H1 (cell line): Measurements from ENCODE around the gene LBX2.

Source experiments
- BACH1 ChIP-seq: IDR thresholded peaks from 2 replicates; pipeline ENCODE4 v1.6.1; 2012; ENCODE audit warnings: low read length, improper control_type of control experiment
- EP300 ChIP-seq, 2 experiments: IDR thresholded peaks; 1 replicate in 1 of 2; 2 replicates in 1 of 2; pipeline ENCODE4 v1.6.1; 2011 to 2012; ENCODE audit warnings: low read depth in 2 of 2, low read length in 2 of 2, mild to moderate bottlenecking in 2 of 2, borderline replicate concordance in 1 of 2, inconsistent platforms in 1 of 2, moderate library complexity in 1 of 2
- EZH2 ChIP-seq: fragments of 200-600 bp; sonication (generic); IDR thresholded peaks from 2 replicates; pipeline ENCODE4 v1.7.1; 2012; ENCODE audit warnings: low read depth, mild to moderate bottlenecking, moderate library complexity, low read length, inconsistent platforms; ENCODE audit not compliant: severe bottlenecking
- HDAC2 ChIP-seq, 2 experiments: fragments of 300-600 bp in 1 of 2; sonication (generic) in 1 of 2; IDR thresholded peaks; 2 replicates each; pipeline ENCODE4 v1.6.1; 2011 to 2012; ENCODE audit warnings: low read depth in 2 of 2, low read length in 2 of 2, mild to moderate bottlenecking in 2 of 2, moderate library complexity in 2 of 2, borderline replicate concordance in 1 of 2, inconsistent platforms in 1 of 2
- KDM5A ChIP-seq: fragments of 200-600 bp; IDR thresholded peaks from 2 replicates; pipeline ENCODE4 v1.7.1; 2012; ENCODE audit warnings: mild to moderate bottlenecking, low read length, inconsistent platforms, mixed read lengths
- MAX ChIP-seq: IDR thresholded peaks from 2 replicates; pipeline ENCODE4 v1.6.1; 2012; ENCODE audit warnings: inconsistent platforms
- POLR2AphosphoS5 ChIP-seq: IDR thresholded peaks from 2 replicates; pipeline ENCODE4 v1.6.1; 2011; ENCODE audit warnings: low read depth, low read length
- RNF2 ChIP-seq: fragments of 200-900, 300-1000 bp; sonication (generic); IDR thresholded peaks from 2 replicates; pipeline ENCODE4 v1.7.1; 2016; ENCODE audit warnings: borderline replicate concordance, low read depth, mild to moderate bottlenecking, antibody characterized with exemption, low read length; ENCODE audit not compliant: poor library complexity, severe bottlenecking; ENCODE audit errors: missing control alignments
- SAP30 ChIP-seq: fragments of 300-600 bp; sonication (generic); IDR thresholded peaks from 2 replicates; pipeline ENCODE4 v1.7.1; 2012; ENCODE audit warnings: low read length, moderate library complexity, mild to moderate bottlenecking, inconsistent platforms; ENCODE audit not compliant: insufficient read depth, insufficient replicate concordance
- SIX5 ChIP-seq: IDR thresholded peaks from 2 replicates; pipeline ENCODE4 v1.6.1; 2011; ENCODE audit warnings: mild to moderate bottlenecking, low read depth, low read length
- TAF1 ChIP-seq: IDR thresholded peaks from 2 replicates; pipeline ENCODE4 v1.6.1; 2011; ENCODE audit warnings: mild to moderate bottlenecking, low read depth, low read length
- TEAD4 ChIP-seq: IDR thresholded peaks from 2 replicates; pipeline ENCODE4 v1.6.1; 2012; ENCODE audit warnings: low read depth, low read length, inconsistent platforms, mixed read lengths
- TF ChIP-seq, protein P1 (sequence below), 3 experiments: IDR thresholded peaks; 1 replicate in 2 of 3; 2 replicates in 1 of 3; pipeline versions ENCODE4 v1.5.1 to v1.6.1; 2011; ENCODE audit warnings: low read length in 3 of 3, mild to moderate bottlenecking in 3 of 3, inconsistent platforms in 2 of 3, low read depth in 1 of 3, moderate library complexity in 1 of 3; ENCODE audit not compliant: insufficient read depth in 1 of 3; ENCODE audit errors: control extremely low read depth in 1 of 3

DNA sequence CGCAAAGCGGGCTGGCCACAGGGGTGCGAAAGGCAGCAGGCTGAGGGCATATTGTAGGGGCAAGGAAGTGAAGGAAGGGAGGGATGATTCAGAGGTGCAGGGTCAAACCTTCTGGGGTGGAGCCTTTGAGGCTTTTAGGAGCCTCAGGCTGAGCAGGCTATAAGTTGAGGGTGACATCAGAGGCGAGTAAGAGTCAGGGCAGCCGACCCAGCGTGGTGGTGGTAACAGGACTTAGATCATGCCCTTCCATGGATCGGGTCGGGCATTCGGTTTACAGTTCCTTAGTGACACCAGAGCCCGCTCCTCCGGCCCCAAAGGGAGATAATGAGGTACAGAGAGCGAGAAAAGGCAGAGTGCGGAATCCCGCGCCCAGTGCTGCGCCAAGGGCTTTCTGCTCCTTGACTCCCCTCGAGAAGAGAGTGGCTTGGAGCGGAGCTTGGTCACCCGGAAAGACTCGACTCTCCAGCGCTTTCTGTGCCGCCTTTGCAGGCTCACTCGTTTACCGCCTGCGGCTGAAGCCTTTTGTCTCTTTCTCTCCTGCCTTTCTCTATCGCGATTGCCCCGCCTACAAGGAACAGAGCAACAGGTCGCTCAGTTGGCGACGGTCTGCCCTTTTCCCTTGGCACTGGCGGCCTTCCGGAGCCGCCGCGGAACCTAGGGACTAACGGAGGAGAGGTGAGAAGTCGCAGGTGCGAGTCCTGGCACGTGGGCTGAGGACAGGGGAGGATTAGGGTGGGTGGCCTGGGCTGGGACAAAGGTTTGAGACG is 720 bp downstream of the LBX2 start:
- TF ChIP-seq KDM5A (no peak), EP300 (IDR thresholded peaks at IDR 0.05; ENCODE audit: borderline replicate concordance in 1 of 2, low read depth in 2 of 2, low read length in 2 of 2) (no peak), BACH1 (peak; percentile 93), SIX5 (no peak), SAP30 (no peak), HDAC2 (IDR thresholded peaks at IDR 0.05; ENCODE audit: borderline replicate concordance in 1 of 2, low read depth in 2 of 2, low read length in 2 of 2) (no peak), TEAD4 (no peak), MAX (peak; percentile 87), POLR2AphosphoS5 (0 out of 2 replicates have a peak, but pooled peaks have one; percentile 22), EZH2 (no peak), TAF1 (no peak), RNF2 (peak; percentile 71)
- TF ChIP-seq, protein P1, sequence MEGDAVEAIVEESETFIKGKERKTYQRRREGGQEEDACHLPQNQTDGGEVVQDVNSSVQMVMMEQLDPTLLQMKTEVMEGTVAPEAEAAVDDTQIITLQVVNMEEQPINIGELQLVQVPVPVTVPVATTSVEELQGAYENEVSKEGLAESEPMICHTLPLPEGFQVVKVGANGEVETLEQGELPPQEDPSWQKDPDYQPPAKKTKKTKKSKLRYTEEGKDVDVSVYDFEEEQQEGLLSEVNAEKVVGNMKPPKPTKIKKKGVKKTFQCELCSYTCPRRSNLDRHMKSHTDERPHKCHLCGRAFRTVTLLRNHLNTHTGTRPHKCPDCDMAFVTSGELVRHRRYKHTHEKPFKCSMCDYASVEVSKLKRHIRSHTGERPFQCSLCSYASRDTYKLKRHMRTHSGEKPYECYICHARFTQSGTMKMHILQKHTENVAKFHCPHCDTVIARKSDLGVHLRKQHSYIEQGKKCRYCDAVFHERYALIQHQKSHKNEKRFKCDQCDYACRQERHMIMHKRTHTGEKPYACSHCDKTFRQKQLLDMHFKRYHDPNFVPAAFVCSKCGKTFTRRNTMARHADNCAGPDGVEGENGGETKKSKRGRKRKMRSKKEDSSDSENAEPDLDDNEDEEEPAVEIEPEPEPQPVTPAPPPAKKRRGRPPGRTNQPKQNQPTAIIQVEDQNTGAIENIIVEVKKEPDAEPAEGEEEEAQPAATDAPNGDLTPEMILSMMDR (IDR thresholded peaks at IDR 0.05; ENCODE audit: control extremely low read depth in 1 of 3, insufficient read depth in 1 of 3, low read depth in 1 of 3, low read length in 3 of 3): no peak
